Activated CD8-positive, alpha-beta memory T cell treated with anti-CD3 and anti-CD28 coated beads, Interleukin-2, amount 50 U/mL, for 4 hours (primary cell): ENCODE results near the gene KANK4.

Source experiments
- DNase-seq: peaks from one replicate; pipeline ENCODE4 v3.0.0-alpha.2; 2020

KANK4 gene

GRCh38 chr1:62304515-62304914, 14.7 kb downstream of the KANK4 start:
- DNase-seq: no peak

- DNase-seq: no peak
Observed at GRCh38 chr1:62301726-62302390, 17.4 kb downstream of the KANK4 start.

- no peak for DNase-seq
Observed at GRCh38 chr1:62299426-62300200, 19.6 kb downstream of the KANK4 start.

- DNase-seq: no peak
Observed at GRCh38 chr1:62295921-62296491, 23.2 kb downstream of the KANK4 start.

GRCh38 chr1:62294261-62294660, 25.0 kb downstream of the KANK4 start:
- DNase-seq: no peak

GRCh38 chr1:62288662-62289061, 30.6 kb downstream of the KANK4 start:
- no peak for DNase-seq

- no peak for DNase-seq
Observed at GRCh38 chr1:62288224-62288623, 31.0 kb downstream of the KANK4 start.

- no peak for DNase-seq
Observed at GRCh38 chr1:62286786-62287224, 32.4 kb downstream of the KANK4 start.

GRCh38 chr1:62285984-62286785, 33.0 kb downstream of the KANK4 start:
- DNase-seq: no peak

- DNase-seq: no peak
Observed at GRCh38 chr1:62285440-62285839, 33.8 kb downstream of the KANK4 start.

GRCh38 chr1:62283986-62284385, 35.2 kb downstream of the KANK4 start:
- no peak for DNase-seq

GRCh38 chr1:62282909-62283755, 36.1 kb downstream of the KANK4 start:
- no peak for DNase-seq

- DNase-seq: no peak
Observed at GRCh38 chr1:62281922-62282555, 37.2 kb downstream of the KANK4 start.

- no peak for DNase-seq
Observed at GRCh38 chr1:62280960-62281465, 38.2 kb downstream of the KANK4 start.

- DNase-seq: no peak
Observed at GRCh38 chr1:62280150-62280549, 39.1 kb downstream of the KANK4 start.

GRCh38 chr1:62276791-62277190, 42.4 kb downstream of the KANK4 start:
- no peak for DNase-seq

GRCh38 chr1:62274496-62275485, 44.4 kb downstream of the KANK4 start:
- DNase-seq: no peak

GRCh38 chr1:62273953-62274352, 45.3 kb downstream of the KANK4 start:
- DNase-seq: no peak

- DNase-seq: peak; percentile 18
Observed at GRCh38 chr1:62271948-62272728, 47.1 kb downstream of the KANK4 start.
